CD14-positive monocyte (primary cell): ENCODE results near the gene ZNF784. TPM values are rescaled to one million over a fixed set of nuclear protein-coding genes. Genes with fewer than 3 reads are reported as not detected.
A peak's percentile ranks its signal among the peaks of the same experiment; 100 is the strongest.

Experiments
- DNase-seq, 3 donors: peaks; one replicate each; pipeline ENCODE4 v3.0.0-alpha.2; 2011 to 2022
- H2AFZ ChIP-seq: 2 replicates; pipeline ENCODE4 v1.6.0; 2012; ENCODE audit warnings: mild to moderate bottlenecking, low read depth, low read length, inconsistent platforms; ENCODE audit not compliant: insufficient read depth, poor library complexity, severe bottlenecking
- H3K27ac ChIP-seq, 2 donors: 1 replicate in 1 of 2; 2 replicates in 1 of 2; pipeline ENCODE4 v1.5.1; 2012 to 2013; ENCODE audit warnings: low read length in 2 of 2, control low read depth in 1 of 2, inconsistent platforms in 1 of 2, low read depth in 1 of 2, mild to moderate bottlenecking in 1 of 2
- H3K27me3 ChIP-seq, 2 donors: one replicate each; pipeline versions ENCODE4 v1.6.0 to v1.6.1; 2011 to 2013; ENCODE audit warnings: low read length in 2 of 2; ENCODE audit not compliant: control insufficient read depth in 2 of 2, insufficient read depth in 2 of 2
- H3K36me3 ChIP-seq, 2 donors: replicated peaks in 1 of 2; 1 replicate in 1 of 2; 2 replicates in 1 of 2; pipeline versions ENCODE4 v1.5.1 to v1.6.1; 2012 to 2013; ENCODE audit warnings: low read length in 2 of 2, control low read depth in 1 of 2, inconsistent platforms in 1 of 2, mild to moderate bottlenecking in 1 of 2; ENCODE audit not compliant: insufficient read depth in 2 of 2, control insufficient read depth in 1 of 2
- H3K4me1 ChIP-seq, 2 donors: 1 replicate in 1 of 2; 2 replicates in 1 of 2; pipeline versions ENCODE4 v1.5.1 to v1.6.1; 2012 to 2013; ENCODE audit warnings: low read length in 2 of 2, control low read depth in 1 of 2, inconsistent platforms in 1 of 2, mild to moderate bottlenecking in 1 of 2, moderate library complexity in 1 of 2; ENCODE audit not compliant: insufficient read depth in 2 of 2, control insufficient read depth in 1 of 2
- H3K4me2 ChIP-seq: replicated peaks from 2 replicates; pipeline ENCODE3; 2012; ENCODE audit warnings: low read length, moderate library complexity, mild to moderate bottlenecking; ENCODE audit not compliant: poor library complexity, severe bottlenecking; ENCODE audit errors: extremely low read depth
- H3K4me3 ChIP-seq, 3 experiments: fragments of 200-600 bp in 1 of 3; sonication (generic) in 1 of 3; replicated peaks in 1 of 3; 1 replicate in 2 of 3; 2 replicates in 1 of 3; pipeline ENCODE4 v1.5.1; 2011 to 2013; ENCODE audit warnings: low read length in 3 of 3, mild to moderate bottlenecking in 3 of 3, control low read depth in 2 of 3, low read depth in 2 of 3, inconsistent platforms in 1 of 3, moderate library complexity in 1 of 3
- H3K79me2 ChIP-seq: 2 replicates; pipeline ENCODE4 v1.6.0; 2012; ENCODE audit warnings: mild to moderate bottlenecking, control low read depth, inconsistent platforms, low read length, moderate library complexity; ENCODE audit not compliant: insufficient read depth
- H3K9ac ChIP-seq: 2 replicates; pipeline ENCODE4 v1.6.0; 2017; ENCODE audit warnings: low read length, mild to moderate bottlenecking; ENCODE audit not compliant: insufficient read depth, poor library complexity, severe bottlenecking
- H3K9me3 ChIP-seq, 2 donors: replicated peaks in 1 of 2; 1 replicate in 1 of 2; 2 replicates in 1 of 2; pipeline versions ENCODE4 v1.5.1 to v1.6.1; 2012 to 2013; ENCODE audit warnings: low read length in 2 of 2, control low read depth in 1 of 2; ENCODE audit not compliant: control insufficient read depth in 1 of 2, insufficient read depth in 1 of 2
- H4K20me1 ChIP-seq: 2 replicates; pipeline ENCODE4 v1.6.0; 2012; ENCODE audit warnings: mild to moderate bottlenecking, low read length, control low read depth, moderate library complexity; ENCODE audit not compliant: insufficient read depth
- H3K27ac Mint-ChIP-seq, 7 donors: one replicate each; pipeline ENCODE4 v1.8.0; 2020; ENCODE audit warnings: mild to moderate bottlenecking in 7 of 7, mixed read lengths in 7 of 7, moderate library complexity in 6 of 7, inconsistent platforms in 2 of 7
- H3K27me3 Mint-ChIP-seq, 3 donors: one replicate each; pipeline ENCODE4 v1.8.0; 2021 to 2022; ENCODE audit warnings: low read depth in 3 of 3, mild to moderate bottlenecking in 3 of 3, mixed read lengths in 3 of 3, moderate library complexity in 3 of 3, inconsistent platforms in 1 of 3
- H3K36me3 Mint-ChIP-seq, 2 donors: one replicate each; pipeline ENCODE4 v1.8.0; 2020; ENCODE audit warnings: mixed read lengths in 2 of 2, inconsistent platforms in 1 of 2, mild to moderate bottlenecking in 1 of 2
- H3K4me1 Mint-ChIP-seq: one replicate; pipeline ENCODE4 v1.8.0; 2020; ENCODE audit warnings: mild to moderate bottlenecking, mixed read lengths
- H3K4me3 Mint-ChIP-seq, 2 donors: one replicate each; pipeline ENCODE4 v1.8.0; 2020; ENCODE audit warnings: mild to moderate bottlenecking in 2 of 2, mixed read lengths in 2 of 2, moderate library complexity in 1 of 2
- H3K9me3 Mint-ChIP-seq, 7 donors: one replicate each; pipeline ENCODE4 v1.8.0; 2020 to 2022; ENCODE audit warnings: mixed read lengths in 7 of 7, mild to moderate bottlenecking in 6 of 7, moderate library complexity in 6 of 7, inconsistent platforms in 2 of 7
- CTCF ChIP-seq: fragments of 200-600 bp; IDR thresholded peaks from one replicate; pipeline ENCODE4 v1.8.0; 2022; ENCODE audit warnings: antibody characterized with exemption, mild to moderate bottlenecking
- WGBS: methylation state at CpG from one replicate; pipeline ENCODE4 v1.1.5; 2013; ENCODE audit warnings: missing lambda C conversion rate; ENCODE audit not compliant: insufficient coverage; 5-methylcytosine and 5-hydroxymethylcytosine counted together
- intact Hi-C, 2 donors: fragments of 100-400 bp; cut with micrococcal nuclease; formaldehyde crosslinking; loops; one replicate each; pipeline versions ENCODE4 v1.15.0 to v1.15.1; 2023
- polyA plus RNA-seq, 3 donors: library from polyadenylated mRNA; depleted of rRNA in 1 of 3; unstranded in 2 of 3; stranded (reverse) in 1 of 3; fragments of 300-500 nt in 2 of 3; fragments of >200 nt in 1 of 3; fragmentation: Illumina TruSeq in 2 of 3; gene quantifications; 1 replicate in 2 of 3; 2 replicates in 1 of 3; pipeline ENCODE4 v1.2.3, GENCODE V29; 2012 to 2021

ZNF784 gene
- polyA plus RNA-seq, 3 donors: 1.5 to 5.5 (median 2.4) TPM

- H3K4me3 ChIP-seq: no peak overlapping the region
- H3K36me3 Mint-ChIP-seq: peaks cover 72 to 92% of the 10 kb centered on the region in 2 donors
- no peaks in the 10 kb centered on the region for H3K9me3 ChIP-seq
- no peak overlapping the region for H3K4me3 Mint-ChIP-seq
- peaks cover 90% of the 10 kb centered on the region for H3K79me2 ChIP-seq
- no peak overlapping the region for H2AFZ ChIP-seq
- H3K27me3 ChIP-seq: no peaks in the 10 kb centered on the region
- no peak for TF ChIP-seq CTCF
- H3K4me1 Mint-ChIP-seq: peaks cover 12% of the 10 kb centered on the region
- 88% methylated on average over 26 of the region's 43 CpGs for WGBS
- H3K4me1 ChIP-seq: peaks cover 4 to 5% of the 10 kb centered on the region in 2 donors
- peak overlapping the region in 1 of 7 donors; percentile 30 for H3K27ac Mint-ChIP-seq
- H3K4me2 ChIP-seq: no peak overlapping the region
- peaks cover 0 to 2% (median 0%) of the 10 kb centered on the region in 7 donors for H3K9me3 Mint-ChIP-seq
- peaks cover 67 to 85% of the 10 kb centered on the region in 2 donors for H3K36me3 ChIP-seq
- no peak for DNase-seq
- no peak overlapping the region for H3K9ac ChIP-seq
- peaks cover 98% of the 10 kb centered on the region for H4K20me1 ChIP-seq
- intact Hi-C loops: loop anchor here in 1 of 2 donors (2.0 kb wide), 1 partner anchor 13 kb away; no protein-coding TSS in a partner anchor
- H3K27me3 Mint-ChIP-seq: no peaks in the 10 kb centered on the region
- H3K27ac ChIP-seq: no peak overlapping the region
Measured at GRCh38 chr19:55669418-55670279, 45.3 kb upstream of the ZNF784 start.

GRCh38 chr19:55668603-55669348, 44.4 kb upstream of the ZNF784 start:
- Histone ChIP-seq H4K20me1 (peaks cover 100% of the 10 kb centered on the region), H3K4me1 (no peaks in the 10 kb centered on the region), H3K79me2 (peaks cover 98% of the 10 kb centered on the region), H2AFZ (no peak overlapping the region), H3K36me3 (peaks cover 75 to 93% of the 10 kb centered on the region in 2 donors), H3K9ac (no peak overlapping the region), H3K9me3 (no peaks in the 10 kb centered on the region), H3K27me3 (no peaks in the 10 kb centered on the region), H3K4me2 (no peak overlapping the region), H3K27ac (no peak overlapping the region), H3K4me3 (no peak overlapping the region)
- Mint-ChIP-seq H3K36me3 (peaks cover 76 to 94% of the 10 kb centered on the region in 2 donors), H3K9me3 (peaks cover 0 to 2% (median 0%) of the 10 kb centered on the region in 7 donors), H3K27me3 (no peaks in the 10 kb centered on the region), H3K4me1 (peaks cover 9% of the 10 kb centered on the region), H3K4me3 (no peak overlapping the region), H3K27ac (peak overlapping the region in 2 of 7 donors; percentile 25 to 30)
- no peak for DNase-seq
- WGBS: 93% methylated on average over 19 of the region's 30 CpGs
- TF ChIP-seq CTCF: no peak
- intact Hi-C loops: no loop called here
